Activated B cell treated with CpG ODN at 0.5 μM for 24 hours (primary cell): ENCODE measurements around the gene CERT1. TPM values are rescaled to one million over a fixed set of nuclear protein-coding genes. Genes with fewer than 3 reads are reported as not detected.
A peak's percentile ranks its signal among the peaks of the same experiment; 100 is the strongest.

Source experiments
- ATAC-seq: fragments of 200-7000 bp; cut with Tn5 transposase; one replicate; pipeline ENCODE4 v1.10.0; 2021; ENCODE audit warnings: low read depth, mild to moderate bottlenecking, moderate library complexity
- CTCF ChIA-PET: fragments of 350-600 bp; sonication (Branson Sonifier 250); formaldehyde crosslinking; loops from one replicate; lab custom pipeline; 2021; ENCODE audit warnings: antibody characterized with exemption; lab: Charles Lee
- POLR2A ChIA-PET: fragments of 350-600 bp; sonication (Branson Sonifier 250); formaldehyde crosslinking; loops from one replicate; lab custom pipeline; 2021; ENCODE audit warnings: antibody characterized with exemption; lab: Charles Lee
- DNase-seq: peaks from one replicate; pipeline ENCODE4 v3.0.0; 2022
- H3K27ac Mint-ChIP-seq: one replicate; pipeline ENCODE4 v1.8.0; 2020; ENCODE audit warnings: mixed read lengths
- H3K27me3 Mint-ChIP-seq: one replicate; pipeline ENCODE4 v1.8.0; 2021; ENCODE audit warnings: mixed read lengths
- H3K36me3 Mint-ChIP-seq: one replicate; pipeline ENCODE4 v1.8.0; 2021; ENCODE audit warnings: low read depth, mixed read lengths
- H3K4me1 Mint-ChIP-seq: one replicate; pipeline ENCODE4 v1.8.0; 2021; ENCODE audit warnings: mixed read lengths
- H3K4me3 Mint-ChIP-seq: one replicate; pipeline ENCODE4 v1.8.0; 2020; ENCODE audit warnings: mild to moderate bottlenecking, mixed read lengths
- H3K9me3 Mint-ChIP-seq: one replicate; pipeline ENCODE4 v1.8.0; 2020; ENCODE audit warnings: mixed read lengths
- CTCF ChIP-seq: fragments of 200-600 bp; IDR thresholded peaks from one replicate; pipeline ENCODE4 v1.8.0; 2022; ENCODE audit warnings: antibody characterized with exemption, mild to moderate bottlenecking
- intact Hi-C: fragments of 100-400 bp; cut with micrococcal nuclease; formaldehyde crosslinking; loops from one replicate; pipeline ENCODE4 v1.15.1; 2024
- total RNA-seq: library from RNA; stranded (reverse); gene quantifications from 2 replicates; pipeline ENCODE4 v1.2.3, GENCODE V29; 2022

The CERT1 gene
- total RNA-seq, 1 donor from 2014 or later: 49.5 TPM

- Mint-ChIP-seq H3K36me3 (peaks cover 37% of the 10 kb centered on the region), H3K27ac (no peak overlapping the region), H3K27me3 (no peaks in the 10 kb centered on the region), H3K4me1 (peaks cover 55% of the 10 kb centered on the region), H3K4me3 (no peak overlapping the region), H3K9me3 (peaks cover 14% of the 10 kb centered on the region)
- ChIA-PET POLR2A (no interaction called here), CTCF (no interaction called here)
- no peak for ATAC-seq
- intact Hi-C loops: no loop called here
- TF ChIP-seq CTCF: no peak
- no peak for DNase-seq
Observed at GRCh38 chr5:75522025-75522424, 10.6 kb upstream of the CERT1 start.

- TF ChIP-seq CTCF: no peak
- Mint-ChIP-seq H3K9me3 (peaks cover 14% of the 10 kb centered on the region), H3K36me3 (peaks cover 37% of the 10 kb centered on the region), H3K27ac (no peak overlapping the region), H3K27me3 (no peaks in the 10 kb centered on the region), H3K4me1 (peaks cover 53% of the 10 kb centered on the region), H3K4me3 (no peak overlapping the region)
- intact Hi-C loops: no loop called here
- ChIA-PET CTCF (interaction anchor here (1.3 kb wide), 1 partner anchor 9 kb away, joined by 7 read pairs; the partner anchor contains the start of gene POLK), POLR2A (interaction anchor here (1.0 kb wide), 1 partner anchor 8 kb away, joined by 4 read pairs; no protein-coding TSS in a partner anchor)
- no peak for DNase-seq
- ATAC-seq: no peak
Observed at GRCh38 chr5:75521195-75521594, 9.8 kb upstream of the CERT1 start.

GRCh38 chr5:75519761-75520160 lies 8.3 kb upstream of the CERT1 start:
- no peak for DNase-seq
- CTCF ChIA-PET: no interaction called here
- intact Hi-C loops: no loop called here
- POLR2A ChIA-PET: no interaction called here
- TF ChIP-seq CTCF: no peak
- no peaks in the 10 kb centered on the region for H3K27me3 Mint-ChIP-seq
- H3K4me1 Mint-ChIP-seq: peaks cover 52% of the 10 kb centered on the region
- peaks cover 14% of the 10 kb centered on the region for H3K9me3 Mint-ChIP-seq
- H3K36me3 Mint-ChIP-seq: peaks cover 37% of the 10 kb centered on the region
- no peak overlapping the region for H3K27ac Mint-ChIP-seq
- no peak overlapping the region for H3K4me3 Mint-ChIP-seq
- ATAC-seq: no peak

- ChIA-PET CTCF (interaction anchor here (0.9 kb wide), 1 partner anchor 11 kb away, joined by 3 read pairs; no protein-coding TSS in a partner anchor), POLR2A (no interaction called here)
- TF ChIP-seq CTCF: no peak
- Mint-ChIP-seq H3K36me3 (peaks cover 17% of the 10 kb centered on the region), H3K4me1 (peaks cover 73% of the 10 kb centered on the region), H3K27me3 (no peaks in the 10 kb centered on the region), H3K4me3 (peak overlapping the region; percentile 28), H3K9me3 (no peaks in the 10 kb centered on the region), H3K27ac (peak overlapping the region; percentile 70)
- intact Hi-C loops: loop anchor here (5.0 kb wide), 3 partner anchors 153 to 888 kb away; partner anchors contain the start of genes HEXB and IQGAP2
- ATAC-seq (no peak), DNase-seq (no peak)
Observed at GRCh38 chr5:75514323-75514722, 2.9 kb upstream of the CERT1 start.

- Mint-ChIP-seq H3K9me3 (no peaks in the 10 kb centered on the region), H3K27me3 (no peaks in the 10 kb centered on the region), H3K36me3 (peaks cover 13% of the 10 kb centered on the region), H3K4me3 (peak overlapping the region; percentile 28), H3K27ac (peak overlapping the region; percentile 70), H3K4me1 (peaks cover 71% of the 10 kb centered on the region)
- ChIA-PET CTCF (interaction anchor here (0.9 kb wide), 1 partner anchor 12 kb away, joined by 3 read pairs; no protein-coding TSS in a partner anchor), POLR2A (no interaction called here)
- no peak for TF ChIP-seq CTCF
- ATAC-seq (no peak), DNase-seq (no peak)
- intact Hi-C loops: loop anchor here (5.0 kb wide), 3 partner anchors 153 to 888 kb away; partner anchors contain the start of genes HEXB and IQGAP2
Observed at GRCh38 chr5:75513841-75514240, 2.4 kb upstream of the CERT1 start.
